A549 (cell line): ENCODE data around the gene SELENOV. TPM values are rescaled to one million over a fixed set of nuclear protein-coding genes. Genes with fewer than 3 reads are reported as not detected.

ENCODE experiments used
- ATAC-seq, 2 experiments: fragments of 200-7000 bp in 1 of 2; fragments of >200 bp in 1 of 2; cut with Nextera tagmentation in 1 of 2; cut with Tn5 transposase in 1 of 2; 3 replicates each; pipeline versions ENCODE4 v1.8.0 to v1.9.1; 2018 to 2020; ENCODE audit warnings: mild to moderate bottlenecking in 1 of 2, moderate library complexity in 1 of 2
- CTCF ChIA-PET: fragments of 300-600 bp; sonication (Branson Sonifier 250); formaldehyde crosslinking; extraction: SDS; loops from one replicate; lab custom pipeline; 2021; ENCODE audit warnings: antibody characterized with exemption, inconsistent platforms; lab: Yijun Ruan, JAX
- POLR2A ChIA-PET: fragments of 350-600 bp; formaldehyde crosslinking; extraction: SDS; loops from one replicate; lab custom pipeline; 2021; ENCODE audit warnings: antibody characterized with exemption, inconsistent platforms; lab: Yijun Ruan, JAX
- DNase-seq, 2 experiments: peaks; one replicate each; pipeline versions ENCODE4 v3.0.0 to v3.0.0-alpha.2; 2011 to 2016; ENCODE audit warnings: low read depth in 1 of 2, low spot score in 1 of 2
- FAIRE-seq: peaks from 2 replicates; lab custom pipeline; 2011; peaks lifted over from hg19 to GRCh38; lab: Jason Lieb, UNC
- H3K27ac ChIP-seq, 2 experiments: fragments of >200 bp; sonication (Bioruptor Twin); formaldehyde crosslinking; 3 replicates each; pipeline ENCODE4 v1.5.1; 2016 to 2017
- H3K4me1 ChIP-seq: fragments of >200 bp; sonication (Bioruptor Twin); formaldehyde crosslinking; 3 replicates; pipeline ENCODE4 v1.6.1; 2016
- H3K4me2 ChIP-seq: fragments of >200 bp; sonication (Bioruptor Twin); formaldehyde crosslinking; 3 replicates; pipeline ENCODE4 v1.6.1; 2016
- H3K4me3 ChIP-seq: fragments of >200 bp; sonication (Bioruptor Twin); formaldehyde crosslinking; 3 replicates; pipeline ENCODE4 v1.5.1; 2016
- H3K9me3 ChIP-seq: fragments of >200 bp; sonication (Bioruptor Twin); formaldehyde crosslinking; 3 replicates; pipeline ENCODE4 v1.6.1; 2016
- ATOH8 ChIP-seq: fragments of 250-450 bp; sonication (Bioruptor Pico); IDR thresholded peaks from 2 replicates; pipeline ENCODE4 v1.5.0; 2020; ENCODE audit warnings: low read depth, mild to moderate bottlenecking, moderate library complexity
- CBX2 ChIP-seq: fragments of 200-600 bp; sonication (generic); IDR thresholded peaks from 2 replicates; pipeline ENCODE4 v1.6.1; 2016; ENCODE audit warnings: low read depth, mild to moderate bottlenecking, borderline replicate concordance
- CTCF ChIP-seq: fragments of >200 bp; sonication (Bioruptor Twin); formaldehyde crosslinking; IDR thresholded peaks from 3 replicates; pipeline ENCODE4 v1.5.1; 2016
- EHMT2 ChIP-seq: fragments of 200-600 bp; sonication (generic); IDR thresholded peaks from 2 replicates; pipeline ENCODE4 v1.6.1; 2016; ENCODE audit warnings: antibody characterized with exemption, low read depth, mild to moderate bottlenecking, moderate library complexity
- ELK1 ChIP-seq: fragments of 150-350 bp; IDR thresholded peaks from 2 replicates; pipeline ENCODE4 v1.6.1; 2014; ENCODE audit warnings: low read depth, mild to moderate bottlenecking, low read length
- ESRRA ChIP-seq: fragments of 150-350 bp; IDR thresholded peaks from 2 replicates; pipeline ENCODE4 v1.6.1; 2014; ENCODE audit warnings: mild to moderate bottlenecking, low read length, borderline replicate concordance
- FOXS1 ChIP-seq: fragments of 250-450 bp; sonication (Bioruptor Pico); IDR thresholded peaks from 2 replicates; pipeline ENCODE4 v1.5.0; 2020; ENCODE audit warnings: mild to moderate bottlenecking, moderate library complexity
- HES2 ChIP-seq: fragments of >200 bp; sonication (Bioruptor Twin); formaldehyde crosslinking; IDR thresholded peaks from 2 replicates; pipeline ENCODE4 v1.6.1; 2016
- HOXA7 ChIP-seq: fragments of 250-450 bp; sonication (Bioruptor Pico); IDR thresholded peaks from 2 replicates; pipeline ENCODE4 v1.5.0; 2020; ENCODE audit warnings: mild to moderate bottlenecking, moderate library complexity
- RAD21 ChIP-seq, 2 experiments: fragments of >200 bp in 1 of 2; sonication (Bioruptor Twin) in 1 of 2; formaldehyde crosslinking in 1 of 2; IDR thresholded peaks in 1 of 2; conservative IDR thresholded peaks in 1 of 2; 2 replicates in 1 of 2; 3 replicates in 1 of 2; pipeline ENCODE4 v1.6.1; 2012 to 2018; ENCODE audit warnings: inconsistent platforms in 1 of 2
- RNF2 ChIP-seq: fragments of 200-600 bp; sonication (generic); IDR thresholded peaks from 2 replicates; pipeline ENCODE4 v1.6.1; 2016; ENCODE audit warnings: low read depth, mild to moderate bottlenecking, antibody characterized with exemption, moderate library complexity, borderline replicate concordance
- USF2 ChIP-seq: fragments of 450-650 bp; IDR thresholded peaks from 2 replicates; pipeline ENCODE4 v1.6.1; 2014; ENCODE audit warnings: antibody characterized with exemption
- ZC3H11A ChIP-seq: fragments of 450-650 bp; IDR thresholded peaks from 2 replicates; pipeline ENCODE4 v1.6.1; 2014; ENCODE audit warnings: antibody characterized with exemption, mild to moderate bottlenecking
- WGBS: methylation state at CpG from one replicate; pipeline ENCODE4 v1.1.6; 2017; ENCODE audit errors: missing lambda C conversion rate; 5-methylcytosine and 5-hydroxymethylcytosine counted together
- polyA plus RNA-seq, 4 experiments: library from polyadenylated mRNA; depleted of rRNA in 3 of 4; stranded (reverse); fragments of >200 nt; fragmentation: RNase III in 1 of 4; extraction: RNeasy Plus Mini Kit Qiagen cat#74134 plus additional on column Dnase treatment in 1 of 4; gene quantifications; 2 replicates in 3 of 4; 3 replicates in 1 of 4; pipeline ENCODE4 v1.2.3, GENCODE V29; 2011 to 2017

Gene SELENOV
- polyA plus RNA-seq, 2 of the 4 experiments (the other 2 are of a cell fraction), result not detected

GRCh38 chr19:39546599-39546998, 31.7 kb downstream of the SELENOV start:
- POLR2A ChIA-PET, result interaction anchor here (0.7 to 0.8 kb wide), 2 partner anchors 111 to 288 kb away, joined by 3 read pairs; partner anchors contain the start of genes DYRK1B and RPS16
- peak; percentile 94 for FAIRE-seq

GRCh38 chr19:39550197-39550596, 35.3 kb downstream of the SELENOV start:
- ChIA-PET CTCF (interaction anchor here (0.7 to 25.5 kb wide), 26 partner anchors 9 to 685 kb away, joined by 3 to 585 read pairs (median 8); partner anchors contain the start of genes EID2 and EID2B), POLR2A (no interaction called here)
- DNase-seq (no peak), ATAC-seq (no peak)
- H3K4me3 ChIP-seq, result no peak overlapping the region
- TF ChIP-seq ELK1, result no peak
- TF ChIP-seq, all 56 proteins: peak for 0
- H3K4me2 ChIP-seq, result no peak overlapping the region
- peak; percentile 18 for FAIRE-seq
- H3K27ac ChIP-seq, result no peak overlapping the region
- H3K9me3 ChIP-seq, result no peaks in the 10 kb centered on the region
- 62% methylated on average over 5 of the region's 5 CpGs for WGBS
- H3K4me1 ChIP-seq, result no peaks in the 10 kb centered on the region

More at GRCh38 chr19:39546599-39546998, 31.7 kb downstream of the SELENOV start:
- no peaks in the 10 kb centered on the region for H3K4me1 ChIP-seq
- TF ChIP-seq RNF2 (no peak), RAD21 (conservative IDR thresholded peaks at IDR 0.05 in 1 of 2, IDR thresholded peaks at IDR 0.05 in 1 of 2) (no peak), ESRRA (no peak), CBX2 (no peak), FOXS1 (no peak), EHMT2 (no peak)
- no peak overlapping the region for H3K4me3 ChIP-seq
- no peak overlapping the region for H3K27ac ChIP-seq
- CTCF ChIA-PET, result interaction anchor here (0.6 to 25.5 kb wide), 9 partner anchors 13 to 940 kb away, joined by 3 to 585 read pairs (median 4); partner anchors contain the start of gene EID2B
- peak in 1 of 2 experiments; percentile 45 for DNase-seq
- 31% methylated on average over 8 of the region's 8 CpGs for WGBS
- no peak overlapping the region for H3K4me2 ChIP-seq
- ATAC-seq, result peak in 1 of 2 experiments; percentile 17; a peak in 2 of 6 replicates
- H3K9me3 ChIP-seq, result no peaks in the 10 kb centered on the region

GRCh38 chr19:39553082-39553652, 38.2 kb downstream of the SELENOV start:
- no peaks in the 10 kb centered on the region for H3K9me3 ChIP-seq
- FAIRE-seq (no peak), DNase-seq (no peak), ATAC-seq (no peak)
- no peak overlapping the region for H3K4me3 ChIP-seq
- 34% methylated on average over 7 of the region's 7 CpGs for WGBS
- H3K4me2 ChIP-seq, result no peak overlapping the region
- no peak overlapping the region for H3K27ac ChIP-seq
- CTCF ChIA-PET, result interaction anchor here (0.9 to 25.5 kb wide), 18 partner anchors 10 to 147 kb away, joined by 3 to 585 read pairs (median 4); partner anchors contain the start of genes EID2 and EID2B
- no peaks in the 10 kb centered on the region for H3K4me1 ChIP-seq
- TF ChIP-seq HOXA7 (CRISPR knock-in tag), result no peak
- TF ChIP-seq ZC3H11A, result no peak
- no peak for TF ChIP-seq ATOH8 (CRISPR knock-in tag)
- no peak for TF ChIP-seq CTCF
- TF ChIP-seq, all 56 proteins: peak for 0
- POLR2A ChIA-PET, result interaction anchor here (1.7 kb wide), 1 partner anchor 117 kb away, joined by 3 read pairs; the partner anchor contains the start of gene RPS16

- ChIA-PET POLR2A (no interaction called here), CTCF (interaction anchor here (0.9 to 25.5 kb wide), 8 partner anchors 8 to 289 kb away, joined by 3 to 585 read pairs (median 8); partner anchors contain the start of gene EID2B)
- DNase-seq (no peak), ATAC-seq (no peak), FAIRE-seq (peak; percentile 72)
- Histone ChIP-seq H3K4me2 (no peak overlapping the region), H3K27ac (no peak overlapping the region), H3K4me3 (no peak overlapping the region), H3K9me3 (no peaks in the 10 kb centered on the region), H3K4me1 (no peaks in the 10 kb centered on the region)
- 30% methylated on average over 4 of the region's 4 CpGs for WGBS
- TF ChIP-seq HES2, result no peak
- TF ChIP-seq USF2, result peak; percentile 39
These were observed 39.9 kb downstream of the SELENOV start for GRCh38 chr19:39554701-39555311.
